Nephron progenitor cell (in vitro differentiated cells): ENCODE results near the gene UBE2E3.
A peak's percentile ranks its signal among the peaks of the same experiment; 100 is the strongest.

ENCODE experiments used
- DNase-seq: peaks from one replicate; pipeline ENCODE4 v3.0.0; 2021
- H3K27ac Mint-ChIP-seq: 2 replicates; pipeline ENCODE4 v1.8.0; 2021; ENCODE audit warnings: mild to moderate bottlenecking, moderate library complexity, mixed read lengths
- H3K27me3 Mint-ChIP-seq: 2 replicates; pipeline ENCODE4 v1.8.0; 2021; ENCODE audit warnings: mild to moderate bottlenecking, low read depth, mixed read lengths; ENCODE audit not compliant: poor library complexity
- H3K36me3 Mint-ChIP-seq: 2 replicates; pipeline ENCODE4 v1.8.0; 2021; ENCODE audit warnings: low read depth, mixed read lengths
- H3K4me1 Mint-ChIP-seq: 2 replicates; pipeline ENCODE4 v1.8.0; 2021; ENCODE audit warnings: mixed read lengths
- H3K4me3 Mint-ChIP-seq: 2 replicates; pipeline ENCODE4 v1.8.0; 2021; ENCODE audit warnings: mild to moderate bottlenecking, moderate library complexity, mixed read lengths
- H3K9me3 Mint-ChIP-seq: 2 replicates; pipeline ENCODE4 v1.8.0; 2021; ENCODE audit warnings: mild to moderate bottlenecking, moderate library complexity, mixed read lengths
- CTCF ChIP-seq: fragments of 200-600 bp; sonication (generic); IDR thresholded peaks from 2 replicates; pipeline ENCODE4 v1.5.0; 2021; ENCODE audit warnings: antibody characterized with exemption

The UBE2E3 gene

GRCh38 chr2:180980943-180981911 is 822 bp downstream of the UBE2E3 start:
- peak overlapping the region; percentile 99 for H3K4me3 Mint-ChIP-seq
- no peak for TF ChIP-seq CTCF
- H3K27me3 Mint-ChIP-seq = no peaks in the 10 kb centered on the region
- peak overlapping the region; percentile 99 for H3K27ac Mint-ChIP-seq
- H3K9me3 Mint-ChIP-seq = no peaks in the 10 kb centered on the region
- DNase-seq = no peak
- H3K4me1 Mint-ChIP-seq = peaks cover 55% of the 10 kb centered on the region
- H3K36me3 Mint-ChIP-seq = peaks cover 7% of the 10 kb centered on the region

- DNase-seq = peak; percentile 18
- Mint-ChIP-seq H3K4me1 (peaks cover 68% of the 10 kb centered on the region), H3K36me3 (peaks cover 7% of the 10 kb centered on the region), H3K4me3 (peak overlapping the region; percentile 99), H3K27ac (peak overlapping the region; percentile 95), H3K9me3 (no peaks in the 10 kb centered on the region), H3K27me3 (no peaks in the 10 kb centered on the region)
- TF ChIP-seq CTCF = no peak
Measured at GRCh38 chr2:180983468-180984242, 3.2 kb downstream of the UBE2E3 start.

- no peak overlapping the region for H3K27ac Mint-ChIP-seq
- DNase-seq = no peak
- no peak for TF ChIP-seq CTCF
- peak overlapping the region; percentile 77 for H3K4me3 Mint-ChIP-seq
- H3K36me3 Mint-ChIP-seq = peaks cover 22% of the 10 kb centered on the region
- no peaks in the 10 kb centered on the region for H3K9me3 Mint-ChIP-seq
- H3K27me3 Mint-ChIP-seq = no peaks in the 10 kb centered on the region
- H3K4me1 Mint-ChIP-seq = peaks cover 58% of the 10 kb centered on the region
Measured at GRCh38 chr2:180985771-180986395, 5.5 kb downstream of the UBE2E3 start.

- Mint-ChIP-seq H3K27me3 (no peaks in the 10 kb centered on the region), H3K4me3 (no peak overlapping the region), H3K4me1 (peaks cover 54% of the 10 kb centered on the region), H3K36me3 (peaks cover 35% of the 10 kb centered on the region), H3K27ac (no peak overlapping the region), H3K9me3 (no peaks in the 10 kb centered on the region)
- no peak for TF ChIP-seq CTCF
- no peak for DNase-seq
Measured at GRCh38 chr2:180987146-180987545, 6.7 kb downstream of the UBE2E3 start.

- H3K27ac Mint-ChIP-seq = no peak overlapping the region
- DNase-seq = no peak
- TF ChIP-seq CTCF = no peak
- no peaks in the 10 kb centered on the region for H3K9me3 Mint-ChIP-seq
- H3K4me3 Mint-ChIP-seq = no peak overlapping the region
- H3K27me3 Mint-ChIP-seq = no peaks in the 10 kb centered on the region
- H3K4me1 Mint-ChIP-seq = peaks cover 22% of the 10 kb centered on the region
- peaks cover 59% of the 10 kb centered on the region for H3K36me3 Mint-ChIP-seq
Measured at GRCh38 chr2:180990337-180990736, 9.9 kb downstream of the UBE2E3 start.
